ENCODE data around the gene SLC22A23.

The SLC22A23 gene, protein sequence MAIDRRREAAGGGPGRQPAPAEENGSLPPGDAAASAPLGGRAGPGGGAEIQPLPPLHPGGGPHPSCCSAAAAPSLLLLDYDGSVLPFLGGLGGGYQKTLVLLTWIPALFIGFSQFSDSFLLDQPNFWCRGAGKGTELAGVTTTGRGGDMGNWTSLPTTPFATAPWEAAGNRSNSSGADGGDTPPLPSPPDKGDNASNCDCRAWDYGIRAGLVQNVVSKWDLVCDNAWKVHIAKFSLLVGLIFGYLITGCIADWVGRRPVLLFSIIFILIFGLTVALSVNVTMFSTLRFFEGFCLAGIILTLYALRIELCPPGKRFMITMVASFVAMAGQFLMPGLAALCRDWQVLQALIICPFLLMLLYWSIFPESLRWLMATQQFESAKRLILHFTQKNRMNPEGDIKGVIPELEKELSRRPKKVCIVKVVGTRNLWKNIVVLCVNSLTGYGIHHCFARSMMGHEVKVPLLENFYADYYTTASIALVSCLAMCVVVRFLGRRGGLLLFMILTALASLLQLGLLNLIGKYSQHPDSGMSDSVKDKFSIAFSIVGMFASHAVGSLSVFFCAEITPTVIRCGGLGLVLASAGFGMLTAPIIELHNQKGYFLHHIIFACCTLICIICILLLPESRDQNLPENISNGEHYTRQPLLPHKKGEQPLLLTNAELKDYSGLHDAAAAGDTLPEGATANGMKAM

DNA sequence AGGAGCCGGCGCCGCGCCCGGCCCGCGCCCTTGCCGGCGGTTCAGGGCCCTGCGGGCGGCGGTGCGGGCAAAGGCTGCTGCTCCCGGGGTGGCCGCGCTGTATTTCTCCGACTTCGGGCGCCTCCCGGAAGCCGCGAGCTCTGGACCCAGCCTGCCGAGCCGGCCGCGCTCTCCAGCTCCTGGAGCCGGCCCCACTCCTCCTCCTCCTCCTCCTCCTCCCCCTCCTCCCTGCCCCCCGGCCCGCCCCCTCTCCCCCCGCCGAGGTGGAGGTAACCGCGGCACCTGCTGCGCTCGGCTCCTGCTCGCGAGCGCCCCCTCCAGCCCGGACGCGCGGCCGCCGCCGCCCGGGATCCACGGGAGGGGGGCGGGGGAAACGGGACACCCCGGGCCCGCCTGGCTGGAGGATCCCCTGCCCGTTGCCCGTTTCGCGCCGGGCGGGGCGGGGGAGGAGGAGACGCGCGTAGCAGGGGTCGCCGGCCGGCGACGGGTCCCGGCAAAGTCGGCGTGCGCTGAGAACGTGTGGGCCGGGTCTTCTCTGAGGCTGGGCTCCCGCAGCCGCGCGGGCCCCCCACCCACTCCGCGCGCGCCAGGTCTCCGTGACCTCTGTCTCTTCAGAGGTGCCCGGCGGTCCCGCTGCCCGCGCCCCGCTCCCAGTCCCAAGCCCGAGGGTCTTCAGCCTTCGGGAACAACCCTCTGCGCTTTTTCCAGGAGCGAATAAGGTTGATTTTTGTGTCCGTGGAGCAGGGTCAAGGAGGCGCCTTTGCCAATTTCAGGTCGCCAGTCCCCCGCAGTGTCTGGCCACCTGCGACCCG, at the start of gene SLC22A23:
Gene SLC22A23, minus strand, starts transcription at position 153 of the 812 bp plus-strand sequence. CDS start 491 bp downstream, outside the sequence.
- peak; percentile 69 for DNase-seq (ENCODE audit: extremely low read depth, insufficient read length)
- Histone ChIP-seq H3K4me3 (replicated peaks; ENCODE audit: low read depth, low read length) (peak within 1 kb of the TSS; percentile 38), H3K36me3 (ENCODE audit: control insufficient read depth, insufficient read depth, low read length) (no peaks in the 10 kb centered on the region), H3K27me3 (replicated peaks; ENCODE audit: control insufficient read depth, insufficient read depth, low read length) (peaks cover 2% of the 10 kb centered on the region; the same call in 1 of the 2 replicates)
- TF ChIP-seq, protein P1, sequence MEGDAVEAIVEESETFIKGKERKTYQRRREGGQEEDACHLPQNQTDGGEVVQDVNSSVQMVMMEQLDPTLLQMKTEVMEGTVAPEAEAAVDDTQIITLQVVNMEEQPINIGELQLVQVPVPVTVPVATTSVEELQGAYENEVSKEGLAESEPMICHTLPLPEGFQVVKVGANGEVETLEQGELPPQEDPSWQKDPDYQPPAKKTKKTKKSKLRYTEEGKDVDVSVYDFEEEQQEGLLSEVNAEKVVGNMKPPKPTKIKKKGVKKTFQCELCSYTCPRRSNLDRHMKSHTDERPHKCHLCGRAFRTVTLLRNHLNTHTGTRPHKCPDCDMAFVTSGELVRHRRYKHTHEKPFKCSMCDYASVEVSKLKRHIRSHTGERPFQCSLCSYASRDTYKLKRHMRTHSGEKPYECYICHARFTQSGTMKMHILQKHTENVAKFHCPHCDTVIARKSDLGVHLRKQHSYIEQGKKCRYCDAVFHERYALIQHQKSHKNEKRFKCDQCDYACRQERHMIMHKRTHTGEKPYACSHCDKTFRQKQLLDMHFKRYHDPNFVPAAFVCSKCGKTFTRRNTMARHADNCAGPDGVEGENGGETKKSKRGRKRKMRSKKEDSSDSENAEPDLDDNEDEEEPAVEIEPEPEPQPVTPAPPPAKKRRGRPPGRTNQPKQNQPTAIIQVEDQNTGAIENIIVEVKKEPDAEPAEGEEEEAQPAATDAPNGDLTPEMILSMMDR (IDR thresholded peaks at IDR 0.05; ENCODE audit: insufficient read depth, low read length, poor library complexity, severe bottlenecking) = no peak

DNA sequence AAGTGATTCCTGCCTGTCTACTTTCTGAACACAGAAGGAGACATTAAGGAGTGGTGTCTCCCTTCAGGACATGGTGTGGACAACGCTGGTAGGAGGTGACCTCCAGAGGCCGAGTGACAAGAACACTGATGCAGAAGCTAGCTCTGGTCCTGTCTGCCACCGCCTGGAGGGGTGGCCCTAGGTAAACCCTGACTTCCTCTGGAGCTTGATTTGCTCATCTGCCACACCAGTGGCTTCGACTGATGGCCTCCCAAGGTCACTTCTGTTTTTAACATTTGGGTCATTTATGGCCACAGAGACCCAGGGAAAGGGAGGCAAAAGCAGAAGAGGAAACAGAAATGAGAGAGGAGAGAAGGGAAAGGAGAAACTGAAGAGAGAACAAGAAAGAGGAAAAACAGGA, 49.4 kb upstream of the SLC22A23 start:
- Histone ChIP-seq H3K4me3 (replicated peaks; ENCODE audit: low read depth, low read length) (no peak overlapping the region), H3K36me3 (ENCODE audit: control insufficient read depth, insufficient read depth, low read length) (no peaks in the 10 kb centered on the region), H3K27me3 (replicated peaks; ENCODE audit: control insufficient read depth, insufficient read depth, low read length) (peaks cover 2% of the 10 kb centered on the region)
- no peak for DNase-seq (ENCODE audit: extremely low read depth, insufficient read length)
- TF ChIP-seq, protein P1 (IDR thresholded peaks at IDR 0.05; ENCODE audit: insufficient read depth, low read length, poor library complexity, severe bottlenecking) = no peak

DNA sequence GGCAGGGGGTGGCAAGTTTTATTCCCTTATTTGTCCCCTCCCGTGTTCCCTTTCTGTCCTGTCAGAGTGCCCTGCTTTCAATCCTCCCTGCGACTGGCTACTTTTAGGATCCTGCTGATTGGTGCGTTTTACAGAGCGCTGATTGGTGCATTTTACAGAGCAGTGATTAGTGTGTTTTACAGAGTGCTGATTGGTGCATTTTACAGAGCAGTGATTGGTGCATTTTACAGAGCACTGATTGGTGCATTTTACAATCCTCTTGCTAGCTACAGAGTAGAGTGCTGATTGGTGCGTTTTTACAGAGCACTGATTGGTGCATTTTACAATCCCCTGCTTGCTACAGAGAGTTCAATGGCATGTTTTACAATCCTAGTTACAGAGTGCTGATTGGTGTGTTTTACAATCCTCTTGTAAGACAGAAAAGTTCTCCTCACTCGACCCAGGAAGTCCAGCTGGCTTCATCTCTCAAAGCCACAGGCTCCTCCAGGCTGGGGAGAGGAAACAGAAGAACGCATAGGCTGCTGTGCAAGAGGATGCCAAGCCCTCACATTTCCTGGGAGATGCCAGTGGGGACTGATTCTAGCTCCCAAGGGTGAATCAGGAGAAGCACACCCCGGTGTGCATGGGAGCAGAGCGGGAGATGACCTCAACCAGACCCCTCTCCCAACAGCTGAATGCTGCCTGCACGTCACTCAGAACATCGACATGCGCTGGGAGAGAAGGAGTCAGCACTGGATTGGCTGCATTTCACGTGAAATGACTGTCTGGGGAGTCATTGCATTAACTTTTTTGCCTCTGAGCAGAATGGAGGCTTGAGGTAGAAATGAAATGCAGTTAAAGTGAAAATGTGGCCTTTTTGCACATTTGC, 48.3 kb upstream of the SLC22A23 start:
- Histone ChIP-seq H3K4me3 (replicated peaks; ENCODE audit: low read depth, low read length) (no peak overlapping the region), H3K27me3 (replicated peaks; ENCODE audit: control insufficient read depth, insufficient read depth, low read length) (peaks cover 2% of the 10 kb centered on the region), H3K36me3 (ENCODE audit: control insufficient read depth, insufficient read depth, low read length) (no peaks in the 10 kb centered on the region)
- TF ChIP-seq, protein P1 (IDR thresholded peaks at IDR 0.05; ENCODE audit: insufficient read depth, low read length, poor library complexity, severe bottlenecking) = no peak
- DNase-seq (ENCODE audit: extremely low read depth, insufficient read length) = no peak

DNA sequence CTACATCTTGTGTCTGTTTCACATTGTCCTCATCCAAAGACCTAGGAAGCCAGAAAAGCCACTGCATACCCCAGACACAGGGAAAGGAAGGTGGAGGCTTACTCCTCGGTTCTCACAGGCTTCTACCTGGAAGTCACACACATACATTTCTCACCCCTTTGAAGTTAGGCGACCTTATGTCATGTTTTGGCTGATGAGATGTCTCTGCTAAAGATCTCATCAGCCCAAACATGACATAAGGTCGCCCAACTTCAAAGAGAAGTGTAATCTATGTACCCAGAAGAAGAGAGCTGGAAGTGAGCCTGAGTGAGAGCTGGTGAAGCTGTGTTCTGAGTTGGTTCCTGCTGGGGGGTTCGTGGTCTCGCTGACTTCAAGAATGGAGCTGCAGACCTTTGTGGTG, 47.5 kb upstream of the SLC22A23 start:
- TF ChIP-seq, protein P1 (IDR thresholded peaks at IDR 0.05; ENCODE audit: insufficient read depth, low read length, poor library complexity, severe bottlenecking) = no peak
- DNase-seq (ENCODE audit: extremely low read depth, insufficient read length) = no peak
- H3K27me3 ChIP-seq (replicated peaks; ENCODE audit: control insufficient read depth, insufficient read depth, low read length) = peaks cover 2% of the 10 kb centered on the region
- H3K36me3 ChIP-seq (ENCODE audit: control insufficient read depth, insufficient read depth, low read length) = no peaks in the 10 kb centered on the region
- no peak overlapping the region for H3K4me3 ChIP-seq (replicated peaks; ENCODE audit: low read depth, low read length)
